ENCODE data around the gene PRND. TPM values are rescaled to one million over a fixed set of nuclear protein-coding genes. Genes with fewer than 3 reads are reported as not detected.

PRND gene
- total RNA-seq, 1 experiment from 2014 or later = 0.04 TPM

DNA sequence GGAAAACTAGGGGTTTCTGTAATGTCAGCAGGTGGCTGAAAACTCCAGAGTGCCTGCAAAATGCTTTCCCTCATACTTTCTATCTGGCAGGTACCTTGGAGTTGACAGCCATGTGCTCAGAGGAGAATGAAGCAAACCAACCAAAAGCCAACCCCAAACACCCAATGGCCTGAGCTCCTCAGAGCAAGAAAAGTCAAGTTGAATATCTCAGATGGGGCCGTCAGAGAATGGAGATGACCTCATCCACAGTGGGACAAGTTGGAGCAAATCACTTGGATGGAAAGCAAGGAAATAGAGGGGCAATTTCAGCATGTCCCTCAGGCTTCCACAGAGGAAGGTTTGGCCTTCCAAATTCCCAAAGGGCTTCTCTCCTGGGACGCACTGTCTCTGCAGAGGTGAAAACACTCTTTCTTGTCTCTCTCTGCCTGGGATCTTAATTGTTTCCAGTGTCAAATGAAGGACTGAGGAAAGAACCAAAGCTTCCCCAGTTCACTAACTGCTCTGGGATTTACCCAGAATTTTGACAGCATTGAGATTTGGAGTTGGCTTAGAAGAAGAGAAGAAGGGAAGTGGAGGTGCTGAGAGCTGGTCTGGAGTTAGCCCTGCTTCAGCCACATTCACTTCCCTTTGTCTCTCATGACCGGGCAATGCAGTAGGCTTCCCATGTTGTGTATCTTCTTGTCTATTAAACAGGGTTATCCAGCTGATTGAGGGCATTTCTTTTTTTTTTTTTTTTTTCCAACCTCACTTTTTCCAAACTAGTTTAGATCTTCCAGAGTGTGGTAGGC lies 42.2 kb downstream of the PRND start:
- Histone ChIP-seq H2BK120ac (ENCODE audit: low read depth, low read length, poor library complexity, severe bottlenecking) (no peak overlapping the region), H4K20me1 (ENCODE audit: control insufficient read depth, insufficient read depth, insufficient read length) (no peaks in the 10 kb centered on the region), H2BK20ac (ENCODE audit: low read depth, low read length, poor library complexity, severe bottlenecking) (no peak overlapping the region), H4K91ac (ENCODE audit: insufficient read length, low read depth, low read length) (no peak overlapping the region), H3K14ac (ENCODE audit: insufficient read depth, low read length) (no peak overlapping the region), H3K56ac (ENCODE audit: insufficient read length, low read depth, low read length) (no peak overlapping the region), H3K9me3 (ENCODE audit: control insufficient read depth, low read depth, low read length) (no peaks in the 10 kb centered on the region), H2BK12ac (ENCODE audit: insufficient read length, low read depth, low read length) (no peak overlapping the region), H2BK5ac (ENCODE audit: insufficient read length, low read length) (no peak overlapping the region), H3K4me2 (ENCODE audit: insufficient read depth, insufficient read length, low read length) (no peak overlapping the region), H2AFZ (ENCODE audit: low read length) (no peak overlapping the region), H3K27me3 (ENCODE audit: insufficient read depth, low read length) (no peaks in the 10 kb centered on the region), H2BK15ac (ENCODE audit: low read depth, low read length) (no peak overlapping the region), H3K23ac (ENCODE audit: insufficient read length, low read depth, low read length) (no peak overlapping the region), H4K5ac (ENCODE audit: insufficient read length, low read depth, low read length) (no peak overlapping the region), H3T11ph (ENCODE audit: low read length) (no peak overlapping the region), H3K4me1 (ENCODE audit: insufficient read depth, low read length) (no peaks in the 10 kb centered on the region), H3K4ac (ENCODE audit: low read depth, low read length) (no peak overlapping the region), H3K18ac (ENCODE audit: insufficient read length, low read depth, low read length) (no peak overlapping the region), H3K79me2 (ENCODE audit: insufficient read depth, low read length) (no peaks in the 10 kb centered on the region), H3K79me1 (ENCODE audit: insufficient read depth, low read depth, low read length, poor library complexity, severe bottlenecking) (no peaks in the 10 kb centered on the region), H4K8ac (replicated peaks; ENCODE audit: insufficient read length, low read depth, low read length) (no peak overlapping the region), H3K23me2 (ENCODE audit: insufficient read length, low read depth, low read length, poor library complexity, severe bottlenecking) (peaks cover 4% of the 10 kb centered on the region), H3K9ac (ENCODE audit: extremely low read depth, insufficient read length, low read length) (no peak overlapping the region), H3K27ac (ENCODE audit: insufficient read length, low read depth, low read length) (no peak overlapping the region), H2AK5ac (ENCODE audit: insufficient read length, low read length) (no peak overlapping the region)
- H3K9me3 Mint-ChIP-seq = peaks cover 0 to 2% of the 10 kb centered on the region in 2 experiments; a peak in 1 of 5 replicates
- H3K4me1 Mint-ChIP-seq = peaks cover 7 to 9% of the 10 kb centered on the region in 2 experiments
- H3K36me3 Mint-ChIP-seq (ENCODE audit: insufficient read depth in 1 of 3, low read depth in 3 of 3) = no peaks in the 10 kb centered on the region
- DNase-seq = no peak
- no peak overlapping the region for H3K27ac Mint-ChIP-seq
- no CpG with 5 or more reads among the region's 3 CpGs for WGBS (ENCODE audit: extremely low coverage, insufficient read length, low lambda C conversion rate)
- H3K27me3 Mint-ChIP-seq (ENCODE audit: low read depth) = peaks cover 26% of the 10 kb centered on the region
- no peak overlapping the region for H3K4me3 Mint-ChIP-seq
- TF ChIP-seq, protein P1, sequence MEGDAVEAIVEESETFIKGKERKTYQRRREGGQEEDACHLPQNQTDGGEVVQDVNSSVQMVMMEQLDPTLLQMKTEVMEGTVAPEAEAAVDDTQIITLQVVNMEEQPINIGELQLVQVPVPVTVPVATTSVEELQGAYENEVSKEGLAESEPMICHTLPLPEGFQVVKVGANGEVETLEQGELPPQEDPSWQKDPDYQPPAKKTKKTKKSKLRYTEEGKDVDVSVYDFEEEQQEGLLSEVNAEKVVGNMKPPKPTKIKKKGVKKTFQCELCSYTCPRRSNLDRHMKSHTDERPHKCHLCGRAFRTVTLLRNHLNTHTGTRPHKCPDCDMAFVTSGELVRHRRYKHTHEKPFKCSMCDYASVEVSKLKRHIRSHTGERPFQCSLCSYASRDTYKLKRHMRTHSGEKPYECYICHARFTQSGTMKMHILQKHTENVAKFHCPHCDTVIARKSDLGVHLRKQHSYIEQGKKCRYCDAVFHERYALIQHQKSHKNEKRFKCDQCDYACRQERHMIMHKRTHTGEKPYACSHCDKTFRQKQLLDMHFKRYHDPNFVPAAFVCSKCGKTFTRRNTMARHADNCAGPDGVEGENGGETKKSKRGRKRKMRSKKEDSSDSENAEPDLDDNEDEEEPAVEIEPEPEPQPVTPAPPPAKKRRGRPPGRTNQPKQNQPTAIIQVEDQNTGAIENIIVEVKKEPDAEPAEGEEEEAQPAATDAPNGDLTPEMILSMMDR (conservative IDR thresholded peaks at IDR 0.05) = no peak
